ENCODE data around the gene DNASE1L3.
"Not testable (repeated sequence)": the region's sequence is repeated elsewhere in the genome, so short reads cannot be mapped to it uniquely, and the experiment has no call there.

Gene DNASE1L3

GRCh38 chr3:58246148-58247047 is 35.6 kb upstream of the DNASE1L3 start:
- Histone ChIP-seq H3K9me3 (ENCODE audit: control insufficient read depth, low read length) (no peaks in the 10 kb centered on the region), H3K27ac (ENCODE audit: insufficient read depth, low read depth, low read length, poor library complexity, severe bottlenecking) (no peak overlapping the region), H3K36me3 (ENCODE audit: control insufficient read depth, insufficient read depth, low read length) (no peaks in the 10 kb centered on the region), H3K27me3 (ENCODE audit: control insufficient read depth, insufficient read depth, low read length, poor library complexity, severe bottlenecking) (no peaks in the 10 kb centered on the region), H3K4me3 (ENCODE audit: insufficient read depth, low read depth, low read length) (no peak overlapping the region), H3K4me1 (ENCODE audit: control insufficient read depth, insufficient read depth, low read length) (peaks cover 15% of the 10 kb centered on the region)
- WGBS, 2 experiments, result 65 to 74% methylated on average over 6 to 8 of the region's 8 CpGs

- H3K4me1 ChIP-seq (ENCODE audit: control insufficient read depth, insufficient read depth, low read length), result peaks cover 4% of the 10 kb centered on the region
- H3K4me3 ChIP-seq (ENCODE audit: insufficient read depth, low read depth, low read length), result no peak overlapping the region
- no peaks in the 10 kb centered on the region for H3K9me3 ChIP-seq (ENCODE audit: control insufficient read depth, low read length)
- WGBS, 2 experiments, result 94% methylated on average over 6 of the region's 6 CpGs
- H3K27me3 ChIP-seq (ENCODE audit: control insufficient read depth, insufficient read depth, low read length, poor library complexity, severe bottlenecking), result peaks cover 8% of the 10 kb centered on the region
- no peaks in the 10 kb centered on the region for H3K36me3 ChIP-seq (ENCODE audit: control insufficient read depth, insufficient read depth, low read length)
- H3K27ac ChIP-seq (ENCODE audit: insufficient read depth, low read depth, low read length, poor library complexity, severe bottlenecking), result no peak overlapping the region
These were observed 33.3 kb upstream of the DNASE1L3 start for GRCh38 chr3:58243976-58244585.

GRCh38 chr3:58242860-58243259 is 32.1 kb upstream of the DNASE1L3 start:
- H3K4me3 ChIP-seq (ENCODE audit: insufficient read depth, low read depth, low read length), result not testable (repeated sequence)

GRCh38 chr3:58242340-58242739 is 31.6 kb upstream of the DNASE1L3 start:
- no peaks in the 10 kb centered on the region for H3K36me3 ChIP-seq (ENCODE audit: control insufficient read depth, insufficient read depth, low read length)
- H3K9me3 ChIP-seq (ENCODE audit: control insufficient read depth, low read length), result no peaks in the 10 kb centered on the region
- WGBS, 2 experiments, result 96 to 100% methylated on average over 1 of the region's 1 CpG
- H3K4me1 ChIP-seq (ENCODE audit: control insufficient read depth, insufficient read depth, low read length), result peaks cover 4% of the 10 kb centered on the region
- H3K4me3 ChIP-seq (ENCODE audit: insufficient read depth, low read depth, low read length), result no peak overlapping the region
- H3K27ac ChIP-seq (ENCODE audit: insufficient read depth, low read depth, low read length, poor library complexity, severe bottlenecking), result no peak overlapping the region
- peaks cover 19% of the 10 kb centered on the region for H3K27me3 ChIP-seq (ENCODE audit: control insufficient read depth, insufficient read depth, low read length, poor library complexity, severe bottlenecking)

More at GRCh38 chr3:58242860-58243259, 32.1 kb upstream of the DNASE1L3 start:
- H3K36me3 ChIP-seq (ENCODE audit: control insufficient read depth, insufficient read depth, low read length); H3K4me1 ChIP-seq (ENCODE audit: control insufficient read depth, insufficient read depth, low read length); H3K9me3 ChIP-seq (ENCODE audit: control insufficient read depth, low read length); H3K27ac ChIP-seq (ENCODE audit: insufficient read depth, low read depth, low read length, poor library complexity, severe bottlenecking): not testable (repeated sequence)
- WGBS, 2 experiments, result 63 to 79% methylated on average over 2 to 4 of the region's 4 CpGs
- H3K27me3 ChIP-seq (ENCODE audit: control insufficient read depth, insufficient read depth, low read length, poor library complexity, severe bottlenecking), result peaks cover 19% of the 10 kb centered on the region

GRCh38 chr3:58241306-58242044 is 30.7 kb upstream of the DNASE1L3 start:
- peaks cover 26% of the 10 kb centered on the region for H3K27me3 ChIP-seq (ENCODE audit: control insufficient read depth, insufficient read depth, low read length, poor library complexity, severe bottlenecking)
- no peaks in the 10 kb centered on the region for H3K9me3 ChIP-seq (ENCODE audit: control insufficient read depth, low read length)
- no peak overlapping the region for H3K4me3 ChIP-seq (ENCODE audit: insufficient read depth, low read depth, low read length)
- H3K4me1 ChIP-seq (ENCODE audit: control insufficient read depth, insufficient read depth, low read length), result peaks cover 2% of the 10 kb centered on the region
- 95% methylated on average over 4 of the region's 4 CpGs for WGBS, 2 experiments
- no peak overlapping the region for H3K27ac ChIP-seq (ENCODE audit: insufficient read depth, low read depth, low read length, poor library complexity, severe bottlenecking)
- H3K36me3 ChIP-seq (ENCODE audit: control insufficient read depth, insufficient read depth, low read length), result no peaks in the 10 kb centered on the region

GRCh38 chr3:58238830-58239229 is 28.1 kb upstream of the DNASE1L3 start:
- Histone ChIP-seq H3K27me3 (ENCODE audit: control insufficient read depth, insufficient read depth, low read length, poor library complexity, severe bottlenecking) (peaks cover 51% of the 10 kb centered on the region), H3K9me3 (ENCODE audit: control insufficient read depth, low read length) (no peaks in the 10 kb centered on the region), H3K36me3 (ENCODE audit: control insufficient read depth, insufficient read depth, low read length) (no peaks in the 10 kb centered on the region), H3K4me1 (ENCODE audit: control insufficient read depth, insufficient read depth, low read length) (no peaks in the 10 kb centered on the region), H3K27ac (ENCODE audit: insufficient read depth, low read depth, low read length, poor library complexity, severe bottlenecking) (no peak overlapping the region), H3K4me3 (ENCODE audit: insufficient read depth, low read depth, low read length) (peak overlapping the region; percentile 81)
- WGBS, 2 experiments, result 47 to 61% methylated on average over 4 of the region's 7 CpGs

GRCh38 chr3:58237941-58238681 is 27.3 kb upstream of the DNASE1L3 start:
- H3K36me3 ChIP-seq (ENCODE audit: control insufficient read depth, insufficient read depth, low read length), result no peaks in the 10 kb centered on the region
- H3K27me3 ChIP-seq (ENCODE audit: control insufficient read depth, insufficient read depth, low read length, poor library complexity, severe bottlenecking), result peaks cover 52% of the 10 kb centered on the region
- H3K4me3 ChIP-seq (ENCODE audit: insufficient read depth, low read depth, low read length), result peak overlapping the region; percentile 81
- no peaks in the 10 kb centered on the region for H3K4me1 ChIP-seq (ENCODE audit: control insufficient read depth, insufficient read depth, low read length)
- WGBS, 2 experiments, result 0 to 1% methylated on average over 53 of the region's 53 CpGs
- H3K27ac ChIP-seq (ENCODE audit: insufficient read depth, low read depth, low read length, poor library complexity, severe bottlenecking), result no peak overlapping the region
- H3K9me3 ChIP-seq (ENCODE audit: control insufficient read depth, low read length), result no peaks in the 10 kb centered on the region

- Histone ChIP-seq H3K27ac (ENCODE audit: insufficient read depth, low read depth, low read length, poor library complexity, severe bottlenecking) (no peak within 1 kb of the TSS), H3K36me3 (ENCODE audit: control insufficient read depth, insufficient read depth, low read length) (no peaks in the 10 kb centered on the region), H3K27me3 (ENCODE audit: control insufficient read depth, insufficient read depth, low read length, poor library complexity, severe bottlenecking) (peaks cover 57% of the 10 kb centered on the region), H3K9me3 (ENCODE audit: control insufficient read depth, low read length) (no peaks in the 10 kb centered on the region), H3K4me1 (ENCODE audit: control insufficient read depth, insufficient read depth, low read length) (no peaks in the 10 kb centered on the region), H3K4me3 (ENCODE audit: insufficient read depth, low read depth, low read length) (peak within 1 kb of the TSS; percentile 81)
- whole genome bisulfite sequencing, 2 experiments, result 0% methylated on average over 76 of the region's 77 CpGs
These were observed 26.6 kb upstream of the DNASE1L3 start, which contains the start of gene ABHD6 for GRCh38 chr3:58237238-58237940. Gene ABHD6, plus strand, starts transcription at chr3:58237792. Its CDS starts 18,795 bp downstream, at chr3:58256587.

GRCh38 chr3:58236527-58237237 is 25.9 kb upstream of the DNASE1L3 start:
- Histone ChIP-seq H3K4me3 (ENCODE audit: insufficient read depth, low read depth, low read length) (peak overlapping the region; percentile 81), H3K27me3 (ENCODE audit: control insufficient read depth, insufficient read depth, low read length, poor library complexity, severe bottlenecking) (peaks cover 58% of the 10 kb centered on the region), H3K36me3 (ENCODE audit: control insufficient read depth, insufficient read depth, low read length) (no peaks in the 10 kb centered on the region), H3K9me3 (ENCODE audit: control insufficient read depth, low read length) (no peaks in the 10 kb centered on the region), H3K4me1 (ENCODE audit: control insufficient read depth, insufficient read depth, low read length) (no peaks in the 10 kb centered on the region), H3K27ac (ENCODE audit: insufficient read depth, low read depth, low read length, poor library complexity, severe bottlenecking) (no peak overlapping the region)
- WGBS, 2 experiments, result 12 to 13% methylated on average over 24 of the region's 24 CpGs

Data from ectodermal cell (in vitro differentiated cells).